HG02970 (cell line): ENCODE data around the gene LCN10.
"Not testable (repeated sequence)": the region's sequence is repeated elsewhere in the genome, so short reads cannot be mapped to it uniquely, and the experiment has no call there.

ENCODE experiments used
- ATAC-seq: cut with Tn5 transposase; IDR thresholded peaks from one replicate; pipeline ENCODE4 v1.9.1; 2021; ENCODE audit warnings: mild to moderate bottlenecking, moderate library complexity, moderate number of reproducible peaks; ENCODE audit not compliant: unreplicated experiment, low FRiP score

Gene LCN10

DNA sequence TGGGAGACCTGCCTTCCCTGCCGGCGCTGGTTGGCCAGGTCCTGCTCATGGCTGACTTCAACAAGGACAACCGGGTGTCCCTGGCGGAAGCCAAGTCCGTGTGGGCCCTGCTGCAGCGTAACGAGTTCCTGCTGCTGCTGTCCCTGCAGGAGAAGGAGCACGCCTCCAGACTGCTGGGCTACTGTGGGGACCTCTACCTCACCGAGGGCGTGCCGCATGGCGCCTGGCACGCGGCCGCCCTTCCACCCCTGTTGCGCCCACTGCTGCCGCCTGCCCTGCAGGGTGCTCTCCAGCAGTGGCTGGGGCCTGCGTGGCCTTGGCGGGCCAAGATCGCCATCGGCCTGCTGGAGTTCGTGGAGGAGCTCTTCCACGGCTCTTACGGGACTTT lies 19.8 kb downstream of the LCN10 start:
- ATAC-seq, result no peak

GRCh38 chr9:136722093-136722968 lies 20.4 kb downstream of the LCN10 start:
- ATAC-seq, result no peak

DNA sequence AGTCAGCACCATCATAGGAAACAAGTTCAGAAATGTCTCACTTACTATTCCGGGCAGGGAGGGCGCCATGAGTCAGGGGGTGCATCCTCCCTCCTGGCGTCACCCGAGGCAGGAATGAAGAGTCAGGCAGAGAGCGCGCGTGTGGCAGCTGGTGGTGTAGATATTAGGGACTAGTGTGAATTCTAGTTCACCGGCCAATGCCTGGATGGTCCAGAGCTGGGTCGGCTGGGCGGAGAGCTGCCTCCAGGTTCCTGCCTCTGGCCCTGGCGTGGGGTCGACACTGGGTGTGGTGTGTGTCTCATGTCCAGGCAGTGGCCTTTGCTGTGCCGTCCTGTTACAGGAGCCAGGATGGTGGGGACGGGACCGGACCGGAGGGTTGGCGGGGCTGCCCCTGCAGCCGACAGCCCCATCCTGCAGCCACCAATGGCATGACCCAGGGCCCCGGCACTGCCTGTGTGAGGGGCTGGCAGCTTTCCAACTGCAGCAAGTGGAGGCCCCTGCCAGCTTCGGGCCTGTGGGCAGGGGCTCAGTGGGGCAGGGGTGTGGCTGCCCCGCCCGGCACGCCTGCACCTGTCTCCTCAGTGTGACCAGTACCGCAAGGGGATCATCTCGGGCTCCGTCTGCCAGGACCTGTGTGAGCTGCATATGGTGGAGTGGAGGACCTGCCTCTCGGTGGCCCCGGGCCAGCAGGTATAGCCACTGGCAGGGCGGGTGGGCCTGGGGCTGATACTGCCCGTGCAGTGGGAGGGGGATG lies 21.2 kb downstream of the LCN10 start:
- ATAC-seq, result no peak

GRCh38 chr9:136720898-136721338 lies 21.8 kb downstream of the LCN10 start:
- no peak for ATAC-seq

GRCh38 chr9:136720251-136720897 lies 22.4 kb downstream of the LCN10 start:
- ATAC-seq, result no peak

DNA sequence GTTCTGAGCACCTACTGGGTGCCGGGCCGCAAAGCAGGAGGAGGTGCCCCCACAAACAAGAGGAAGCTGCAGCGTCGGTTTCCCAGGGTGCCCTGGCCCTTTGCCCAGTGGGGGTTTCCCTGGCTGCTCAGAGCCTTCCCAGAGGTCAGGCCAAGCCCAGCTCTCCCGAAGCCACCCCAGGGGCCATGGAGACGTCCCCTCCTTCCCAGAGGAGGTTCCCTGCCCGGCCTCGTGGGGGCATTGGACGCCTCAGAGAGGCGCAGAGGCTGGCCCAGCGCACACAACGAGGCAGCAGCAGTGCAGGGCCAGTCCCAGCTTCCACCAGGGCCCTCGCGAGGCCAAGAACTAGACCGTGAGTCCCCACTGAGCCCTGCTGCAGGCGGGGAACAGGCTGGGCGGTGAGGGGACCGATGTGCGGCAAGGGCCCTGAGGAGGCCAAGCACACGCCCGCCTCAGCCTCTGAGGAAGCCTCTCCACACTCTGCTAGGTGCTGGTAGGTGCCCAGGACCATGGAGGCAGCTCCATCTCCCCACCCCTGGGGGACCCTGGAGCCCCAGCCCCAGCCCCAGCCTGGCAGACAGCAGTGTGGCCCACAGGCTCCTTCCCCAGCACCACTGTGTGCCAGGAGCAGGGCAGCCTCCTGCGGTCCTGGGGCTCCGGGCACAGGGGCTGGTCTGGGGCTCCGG lies 23.4 kb downstream of the LCN10 start:
- no peak for ATAC-seq

GRCh38 chr9:136718345-136719194 lies 24.2 kb downstream of the LCN10 start:
- ATAC-seq, result no peak

- ATAC-seq, result no peak
Measured at GRCh38 chr9:136717399-136717798, 25.3 kb downstream of the LCN10 start.

DNA sequence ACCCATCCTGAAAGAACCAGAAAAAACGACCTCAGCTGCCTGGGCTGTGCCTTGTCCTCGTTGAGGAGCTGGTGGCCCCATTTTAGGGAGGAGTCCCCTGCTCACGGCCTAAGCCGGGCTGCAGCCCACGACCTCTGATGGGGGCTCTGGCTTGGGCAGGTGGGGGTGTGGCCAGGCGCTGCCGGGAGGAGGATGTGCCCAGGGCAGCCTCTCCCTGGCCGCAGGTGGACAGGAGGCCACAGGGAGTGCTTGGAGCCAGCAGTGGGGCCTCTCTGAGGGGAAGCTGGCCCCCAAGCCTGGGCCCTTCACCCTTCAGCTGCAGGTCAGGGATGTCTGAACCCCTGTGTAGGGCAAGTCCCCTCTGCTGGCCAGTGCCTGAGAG lies 27.9 kb downstream of the LCN10 start:
- no peak for ATAC-seq

- ATAC-seq, result no peak
Measured at GRCh38 chr9:136714096-136714892, 28.4 kb downstream of the LCN10 start.

GRCh38 chr9:136713550-136713949 lies 29.2 kb downstream of the LCN10 start:
- no peak for ATAC-seq

- no peak for ATAC-seq
Measured at GRCh38 chr9:136712690-136713544, 29.8 kb downstream of the LCN10 start.

- no peak for ATAC-seq
Measured at GRCh38 chr9:136711751-136712689, 30.7 kb downstream of the LCN10 start, which contains the start of gene DIPK1B. DIPK1B (plus strand) TSS chr9:136712572; CDS start chr9:136712666, 94 bp downstream.

DNA sequence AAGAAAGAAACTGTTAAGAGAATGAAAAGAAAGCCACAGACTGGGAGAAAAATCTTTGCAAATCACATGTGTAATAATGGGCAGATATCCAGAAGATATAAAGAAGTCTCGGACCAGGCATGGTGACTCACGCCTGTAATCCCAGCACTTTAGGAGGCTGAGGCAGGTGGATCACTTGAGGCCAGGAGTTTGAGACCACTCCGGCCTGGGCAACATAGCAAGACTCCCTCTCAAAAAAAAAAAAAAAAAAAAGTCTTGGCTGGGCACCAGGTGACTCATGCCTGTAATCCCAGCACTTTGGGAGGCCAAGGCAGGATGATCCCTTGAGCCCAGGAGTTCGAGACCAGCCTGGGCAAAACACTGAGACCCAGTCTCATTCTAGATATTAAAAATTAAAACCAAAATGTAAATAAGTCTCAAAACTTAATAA lies 31.5 kb downstream of the LCN10 start:
- not testable (repeated sequence) for ATAC-seq

- no peak for ATAC-seq
Measured at GRCh38 chr9:136710543-136710942, 32.2 kb downstream of the LCN10 start.

DNA sequence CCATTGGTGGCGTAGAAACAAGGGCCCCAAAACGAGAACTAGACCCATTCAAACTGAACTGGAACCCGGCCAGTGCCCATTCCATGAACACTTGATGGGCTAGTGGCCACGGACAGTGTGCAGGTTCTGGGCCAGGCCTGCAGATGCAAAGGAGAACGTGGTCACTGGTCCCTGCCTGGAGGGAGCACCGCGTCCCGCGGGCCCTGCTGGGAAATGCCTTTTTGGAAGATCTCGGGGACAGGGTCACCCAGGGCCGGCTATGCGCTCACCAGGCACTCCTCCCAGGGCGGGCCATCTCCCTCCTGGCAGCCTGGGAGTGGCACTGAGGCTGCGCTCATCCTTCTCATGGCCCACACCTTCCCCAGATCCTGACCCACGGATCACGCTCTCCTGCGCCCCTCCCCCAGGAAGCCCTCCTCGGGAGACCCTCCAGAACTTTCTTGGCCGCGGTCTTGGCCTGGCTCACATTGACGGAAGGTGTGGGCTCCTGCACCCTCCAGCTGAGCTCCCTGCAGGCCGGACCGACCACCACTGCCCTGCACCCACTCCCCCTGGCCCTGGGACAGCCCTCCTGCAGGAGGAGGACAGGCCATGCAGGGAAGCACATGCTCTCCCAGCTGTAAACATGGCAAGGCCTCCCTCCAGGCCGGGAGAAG lies 33.2 kb downstream of the LCN10 start:
- ATAC-seq, result no peak
